Large intestine (tissue), 3 donors: ENCODE measurements around the gene NR4A2. TPM values are rescaled to one million over a fixed set of nuclear protein-coding genes. Genes with fewer than 3 reads are reported as not detected.
A peak's percentile ranks its signal among the peaks of the same experiment; 100 is the strongest.

ENCODE experiments used
- DNase-seq, 2 donors: peaks; one replicate each; pipeline versions ENCODE4 v3.0.0 to v3.0.0-alpha.2; 2013
- H3K27ac ChIP-seq: one replicate; pipeline ENCODE4 v1.5.1; 2013; ENCODE audit warnings: low read length
- H3K27me3 ChIP-seq: 2 replicates; pipeline ENCODE4 v1.6.1; 2013; ENCODE audit warnings: low read length; ENCODE audit not compliant: control insufficient read depth, insufficient read depth
- H3K36me3 ChIP-seq: 2 replicates; pipeline ENCODE4 v1.6.1; 2013; ENCODE audit warnings: low read length; ENCODE audit not compliant: control insufficient read depth, insufficient read depth
- H3K4me1 ChIP-seq: one replicate; pipeline ENCODE4 v1.6.1; 2013; ENCODE audit warnings: low read length; ENCODE audit not compliant: control insufficient read depth, insufficient read depth
- H3K4me3 ChIP-seq: one replicate; pipeline ENCODE4 v1.5.1; 2013; ENCODE audit warnings: low read length
- H3K9me3 ChIP-seq: one replicate; pipeline ENCODE4 v1.6.1; 2013; ENCODE audit warnings: mild to moderate bottlenecking, low read depth, low read length, moderate library complexity; ENCODE audit not compliant: control insufficient read depth
- WGBS: methylation state at CpG from one replicate; pipeline ENCODE4 v1.1.5; 2013; ENCODE audit warnings: low lambda C conversion rate; ENCODE audit not compliant: insufficient coverage; 5-methylcytosine and 5-hydroxymethylcytosine counted together
- polyA plus RNA-seq: library from polyadenylated mRNA; unstranded; fragments of 120-200 nt; gene quantifications from one replicate; pipeline ENCODE4 v1.2.1, GENCODE V29; 2013

Gene NR4A2
- polyA plus RNA-seq, 1 donor = 3.4 TPM

- no peaks in the 10 kb centered on the region for H3K27me3 ChIP-seq
These were observed 16.6 kb upstream of the NR4A2 start for GRCh38 chr2:156349161-156349560.

GRCh38 chr2:156347431-156347830 is 14.9 kb upstream of the NR4A2 start:
- WGBS = no CpG with 5 or more reads among the region's 3 CpGs
- Histone ChIP-seq H3K4me3 (no peak overlapping the region), H3K4me1 (peaks cover 5% of the 10 kb centered on the region), H3K27ac (no peak overlapping the region), H3K36me3 (no peaks in the 10 kb centered on the region), H3K27me3 (no peaks in the 10 kb centered on the region), H3K9me3 (no peaks in the 10 kb centered on the region)
- DNase-seq = peak in 1 of 2 donors; percentile 70

More at GRCh38 chr2:156349161-156349560, 16.6 kb upstream of the NR4A2 start:
- no peaks in the 10 kb centered on the region for H3K9me3 ChIP-seq
- no peak overlapping the region for H3K4me3 ChIP-seq
- H3K27ac ChIP-seq = no peak overlapping the region
- no peaks in the 10 kb centered on the region for H3K36me3 ChIP-seq
- H3K4me1 ChIP-seq = peaks cover 5% of the 10 kb centered on the region
- no peak for DNase-seq

GRCh38 chr2:156346731-156347130 is 14.2 kb upstream of the NR4A2 start:
- no CpG with 5 or more reads among the region's 4 CpGs for WGBS
- DNase-seq = no peak

GRCh38 chr2:156345582-156345981 is 13.1 kb upstream of the NR4A2 start:
- no peak for DNase-seq
- H3K27me3 ChIP-seq = no peaks in the 10 kb centered on the region
- no peak overlapping the region for H3K27ac ChIP-seq
- WGBS = 88% methylated on average over 1 of the region's 3 CpGs
- no peak overlapping the region for H3K4me3 ChIP-seq
- H3K4me1 ChIP-seq = peaks cover 5% of the 10 kb centered on the region
- no peaks in the 10 kb centered on the region for H3K36me3 ChIP-seq
- no peaks in the 10 kb centered on the region for H3K9me3 ChIP-seq

More at GRCh38 chr2:156346731-156347130, 14.2 kb upstream of the NR4A2 start:
- H3K4me1 ChIP-seq = peaks cover 5% of the 10 kb centered on the region
- no peaks in the 10 kb centered on the region for H3K9me3 ChIP-seq
- H3K4me3 ChIP-seq = no peak overlapping the region
- no peak overlapping the region for H3K27ac ChIP-seq
- H3K36me3 ChIP-seq = no peaks in the 10 kb centered on the region
- H3K27me3 ChIP-seq = no peaks in the 10 kb centered on the region

GRCh38 chr2:156343940-156344301 is 11.4 kb upstream of the NR4A2 start:
- Histone ChIP-seq H3K4me1 (peaks cover 5% of the 10 kb centered on the region), H3K27me3 (no peaks in the 10 kb centered on the region), H3K36me3 (no peaks in the 10 kb centered on the region), H3K4me3 (no peak overlapping the region), H3K27ac (no peak overlapping the region), H3K9me3 (no peaks in the 10 kb centered on the region)
- 71% methylated on average over 1 of the region's 2 CpGs for WGBS
- no peak for DNase-seq

GRCh38 chr2:156343096-156343939 is 10.8 kb upstream of the NR4A2 start:
- WGBS = 67% methylated on average over 3 of the region's 6 CpGs
- Histone ChIP-seq H3K27ac (peak overlapping the region; percentile 91), H3K4me3 (peak overlapping the region; percentile 69), H3K4me1 (peaks cover 8% of the 10 kb centered on the region), H3K36me3 (no peaks in the 10 kb centered on the region), H3K9me3 (no peaks in the 10 kb centered on the region), H3K27me3 (no peaks in the 10 kb centered on the region)
- peak in 1 of 2 donors; percentile 44 for DNase-seq

GRCh38 chr2:156342254-156343095 is 10.0 kb upstream of the NR4A2 start:
- H3K4me3 ChIP-seq = peak overlapping the region; percentile 85
- no peaks in the 10 kb centered on the region for H3K36me3 ChIP-seq
- peak overlapping the region; percentile 98 for H3K27ac ChIP-seq
- peaks cover 10% of the 10 kb centered on the region for H3K4me1 ChIP-seq
- peak; percentile 95 to 97 for DNase-seq
- no peaks in the 10 kb centered on the region for H3K27me3 ChIP-seq
- no CpG with 5 or more reads among the region's 86 CpGs for WGBS
- H3K9me3 ChIP-seq = no peaks in the 10 kb centered on the region

GRCh38 chr2:156341452-156342253 is 9.1 kb upstream of the NR4A2 start:
- Histone ChIP-seq H3K9me3 (no peaks in the 10 kb centered on the region), H3K36me3 (no peaks in the 10 kb centered on the region), H3K27me3 (no peaks in the 10 kb centered on the region), H3K4me3 (peak overlapping the region; percentile 85), H3K4me1 (peaks cover 6% of the 10 kb centered on the region), H3K27ac (peak overlapping the region; percentile 98)
- no CpG with 5 or more reads among the region's 62 CpGs for WGBS
- peak; percentile 94 to 97 for DNase-seq

GRCh38 chr2:156340804-156341451 is 8.4 kb upstream of the NR4A2 start:
- 0% methylated on average over 2 of the region's 15 CpGs for WGBS
- H3K27ac ChIP-seq = peak overlapping the region; percentile 98
- no peaks in the 10 kb centered on the region for H3K9me3 ChIP-seq
- peak overlapping the region; percentile 85 for H3K4me3 ChIP-seq
- H3K4me1 ChIP-seq = peaks cover 5% of the 10 kb centered on the region
- H3K36me3 ChIP-seq = no peaks in the 10 kb centered on the region
- no peaks in the 10 kb centered on the region for H3K27me3 ChIP-seq
- DNase-seq = no peak
